ENCODE measurements around the gene FOXC2.
A peak's percentile ranks its signal among the peaks of the same experiment; 100 is the strongest.

The FOXC2 gene

GRCh38 chr16:86568677-86569623 lies 2.3 kb downstream of the FOXC2 start:
- no peaks in the 10 kb centered on the region for H3K9me3 ChIP-seq (ENCODE audit: control insufficient read depth in 2 of 2, low read length in 2 of 2)
- H3K36me3 ChIP-seq (ENCODE audit: control insufficient read depth in 2 of 2, insufficient read depth in 2 of 2, low read length in 2 of 2), result no peaks in the 10 kb centered on the region
- no peak overlapping the region for H3K9ac ChIP-seq (ENCODE audit: low read length in 2 of 2)
- H3K4me3 ChIP-seq (ENCODE audit: low read length in 2 of 2), result peak overlapping the region in 1 of 2 donors; percentile 40
- no peak overlapping the region for H3K27ac ChIP-seq (ENCODE audit: low read length)
- peaks cover 14% of the 10 kb centered on the region for H3K4me1 ChIP-seq (ENCODE audit: control insufficient read depth, insufficient read depth, low read length)
- peaks cover 70 to 86% of the 10 kb centered on the region in 2 donors for H3K27me3 ChIP-seq (ENCODE audit: control insufficient read depth in 1 of 2, insufficient read depth in 2 of 2, low read length in 2 of 2)

GRCh38 chr16:86569701-86570447 lies 3.2 kb downstream of the FOXC2 start:
- H3K36me3 ChIP-seq (ENCODE audit: control insufficient read depth in 2 of 2, insufficient read depth in 2 of 2, low read length in 2 of 2), result no peaks in the 10 kb centered on the region
- H3K9ac ChIP-seq (ENCODE audit: low read length in 2 of 2), result no peak overlapping the region
- H3K4me1 ChIP-seq (ENCODE audit: control insufficient read depth, insufficient read depth, low read length), result peaks cover 10% of the 10 kb centered on the region
- H3K27ac ChIP-seq (ENCODE audit: low read length), result no peak overlapping the region
- H3K9me3 ChIP-seq (ENCODE audit: control insufficient read depth in 2 of 2, low read length in 2 of 2), result no peaks in the 10 kb centered on the region
- no peak overlapping the region for H3K4me3 ChIP-seq (ENCODE audit: low read length in 2 of 2)
- H3K27me3 ChIP-seq (ENCODE audit: control insufficient read depth in 1 of 2, insufficient read depth in 2 of 2, low read length in 2 of 2), result peaks cover 71 to 82% of the 10 kb centered on the region in 2 donors

- Histone ChIP-seq H3K4me3 (ENCODE audit: low read length in 2 of 2) (no peak overlapping the region), H3K36me3 (ENCODE audit: control insufficient read depth in 2 of 2, insufficient read depth in 2 of 2, low read length in 2 of 2) (no peaks in the 10 kb centered on the region), H3K27me3 (ENCODE audit: control insufficient read depth in 1 of 2, insufficient read depth in 2 of 2, low read length in 2 of 2) (peaks cover 70 to 82% of the 10 kb centered on the region in 2 donors), H3K9ac (ENCODE audit: low read length in 2 of 2) (no peak overlapping the region), H3K4me1 (ENCODE audit: control insufficient read depth, insufficient read depth, low read length) (peaks cover 8% of the 10 kb centered on the region), H3K9me3 (ENCODE audit: control insufficient read depth in 2 of 2, low read length in 2 of 2) (no peaks in the 10 kb centered on the region), H3K27ac (ENCODE audit: low read length) (no peak overlapping the region)
Measured at GRCh38 chr16:86570558-86571529, 4.2 kb downstream of the FOXC2 start.

- Histone ChIP-seq H3K27me3 (ENCODE audit: control insufficient read depth in 1 of 2, insufficient read depth in 2 of 2, low read length in 2 of 2) (peaks cover 68 to 83% of the 10 kb centered on the region in 2 donors), H3K4me1 (ENCODE audit: control insufficient read depth, insufficient read depth, low read length) (peaks cover 10% of the 10 kb centered on the region), H3K9me3 (ENCODE audit: control insufficient read depth in 2 of 2, low read length in 2 of 2) (no peaks in the 10 kb centered on the region), H3K9ac (ENCODE audit: low read length in 2 of 2) (no peak overlapping the region), H3K4me3 (ENCODE audit: low read length in 2 of 2) (no peak overlapping the region), H3K27ac (ENCODE audit: low read length) (no peak overlapping the region), H3K36me3 (ENCODE audit: control insufficient read depth in 2 of 2, insufficient read depth in 2 of 2, low read length in 2 of 2) (no peaks in the 10 kb centered on the region)
Measured at GRCh38 chr16:86571530-86571915, 4.9 kb downstream of the FOXC2 start.

GRCh38 chr16:86572041-86572521 lies 5.5 kb downstream of the FOXC2 start:
- Histone ChIP-seq H3K36me3 (ENCODE audit: control insufficient read depth in 2 of 2, insufficient read depth in 2 of 2, low read length in 2 of 2) (no peaks in the 10 kb centered on the region), H3K27ac (ENCODE audit: low read length) (no peak overlapping the region), H3K9ac (ENCODE audit: low read length in 2 of 2) (no peak overlapping the region), H3K4me3 (ENCODE audit: low read length in 2 of 2) (no peak overlapping the region), H3K27me3 (ENCODE audit: control insufficient read depth in 1 of 2, insufficient read depth in 2 of 2, low read length in 2 of 2) (peaks cover 73 to 85% of the 10 kb centered on the region in 2 donors), H3K9me3 (ENCODE audit: control insufficient read depth in 2 of 2, low read length in 2 of 2) (no peaks in the 10 kb centered on the region), H3K4me1 (ENCODE audit: control insufficient read depth, insufficient read depth, low read length) (peaks cover 8% of the 10 kb centered on the region)

GRCh38 chr16:86572606-86573005 lies 6.0 kb downstream of the FOXC2 start:
- Histone ChIP-seq H3K9me3 (ENCODE audit: control insufficient read depth in 2 of 2, low read length in 2 of 2) (no peaks in the 10 kb centered on the region), H3K36me3 (ENCODE audit: control insufficient read depth in 2 of 2, insufficient read depth in 2 of 2, low read length in 2 of 2) (no peaks in the 10 kb centered on the region), H3K27me3 (ENCODE audit: control insufficient read depth in 1 of 2, insufficient read depth in 2 of 2, low read length in 2 of 2) (peaks cover 75 to 85% of the 10 kb centered on the region in 2 donors), H3K4me3 (ENCODE audit: low read length in 2 of 2) (no peak overlapping the region), H3K9ac (ENCODE audit: low read length in 2 of 2) (no peak overlapping the region), H3K4me1 (ENCODE audit: control insufficient read depth, insufficient read depth, low read length) (peaks cover 8% of the 10 kb centered on the region), H3K27ac (ENCODE audit: low read length) (no peak overlapping the region)

- Histone ChIP-seq H3K27ac (ENCODE audit: low read length) (no peak overlapping the region), H3K36me3 (ENCODE audit: control insufficient read depth in 2 of 2, insufficient read depth in 2 of 2, low read length in 2 of 2) (no peaks in the 10 kb centered on the region), H3K9me3 (ENCODE audit: control insufficient read depth in 2 of 2, low read length in 2 of 2) (no peaks in the 10 kb centered on the region), H3K4me1 (ENCODE audit: control insufficient read depth, insufficient read depth, low read length) (peaks cover 9% of the 10 kb centered on the region), H3K9ac (ENCODE audit: low read length in 2 of 2) (no peak overlapping the region), H3K4me3 (ENCODE audit: low read length in 2 of 2) (no peak overlapping the region), H3K27me3 (ENCODE audit: control insufficient read depth in 1 of 2, insufficient read depth in 2 of 2, low read length in 2 of 2) (peaks cover 77 to 87% of the 10 kb centered on the region in 2 donors)
Measured at GRCh38 chr16:86573215-86573614, 6.6 kb downstream of the FOXC2 start.

- no peak overlapping the region for H3K27ac ChIP-seq (ENCODE audit: low read length)
- H3K4me1 ChIP-seq (ENCODE audit: control insufficient read depth, insufficient read depth, low read length), result peaks cover 15% of the 10 kb centered on the region
- no peaks in the 10 kb centered on the region for H3K36me3 ChIP-seq (ENCODE audit: control insufficient read depth in 2 of 2, insufficient read depth in 2 of 2, low read length in 2 of 2)
- H3K27me3 ChIP-seq (ENCODE audit: control insufficient read depth in 1 of 2, insufficient read depth in 2 of 2, low read length in 2 of 2), result peaks cover 73 to 87% of the 10 kb centered on the region in 2 donors
- no peak overlapping the region for H3K4me3 ChIP-seq (ENCODE audit: low read length in 2 of 2)
- no peaks in the 10 kb centered on the region for H3K9me3 ChIP-seq (ENCODE audit: control insufficient read depth in 2 of 2, low read length in 2 of 2)
- H3K9ac ChIP-seq (ENCODE audit: low read length in 2 of 2), result no peak overlapping the region
Measured at GRCh38 chr16:86573646-86574508, 7.2 kb downstream of the FOXC2 start.

- Histone ChIP-seq H3K36me3 (ENCODE audit: control insufficient read depth in 2 of 2, insufficient read depth in 2 of 2, low read length in 2 of 2) (no peaks in the 10 kb centered on the region), H3K4me3 (ENCODE audit: low read length in 2 of 2) (no peak overlapping the region), H3K9me3 (ENCODE audit: control insufficient read depth in 2 of 2, low read length in 2 of 2) (no peaks in the 10 kb centered on the region), H3K27me3 (ENCODE audit: control insufficient read depth in 1 of 2, insufficient read depth in 2 of 2, low read length in 2 of 2) (peaks cover 69 to 87% of the 10 kb centered on the region in 2 donors), H3K27ac (ENCODE audit: low read length) (no peak overlapping the region), H3K4me1 (ENCODE audit: control insufficient read depth, insufficient read depth, low read length) (peaks cover 15% of the 10 kb centered on the region), H3K9ac (ENCODE audit: low read length in 2 of 2) (no peak overlapping the region)
Measured at GRCh38 chr16:86574646-86575045, 8.0 kb downstream of the FOXC2 start.

Measured in stomach smooth muscle (tissue), 2 donors.